Activated CD4-positive, alpha-beta memory T cell treated with anti-CD3 and anti-CD28 coated beads, Interleukin-2, amount 10 ng/mL, durations not matched to agents 7 days and 5 days (primary cell): Measurements from ENCODE around the gene KCNMA1. TPM values are rescaled to one million over a fixed set of nuclear protein-coding genes. Genes with fewer than 3 reads are reported as not detected.

Experiments
- CTCF ChIA-PET: fragments of 350-600 bp; sonication (Branson Sonifier 250); formaldehyde crosslinking; loops from one replicate; lab custom pipeline; 2021; ENCODE audit warnings: antibody characterized with exemption, inconsistent platforms; lab: Charles Lee
- POLR2A ChIA-PET: fragments of 350-600 bp; sonication (Branson Sonifier 250); formaldehyde crosslinking; loops from one replicate; lab custom pipeline; 2021; ENCODE audit warnings: antibody characterized with exemption; lab: Charles Lee
- DNase-seq: peaks from one replicate; pipeline ENCODE4 v3.0.0-alpha.2; 2020
- H3K27ac Mint-ChIP-seq: one replicate; pipeline ENCODE4 v1.8.0; 2021; ENCODE audit warnings: mild to moderate bottlenecking, mixed read lengths
- H3K27me3 Mint-ChIP-seq: one replicate; pipeline ENCODE4 v1.8.0; 2021; ENCODE audit warnings: mixed read lengths
- H3K36me3 Mint-ChIP-seq: one replicate; pipeline ENCODE4 v1.8.0; 2021; ENCODE audit warnings: low read depth, mixed read lengths
- H3K4me1 Mint-ChIP-seq: one replicate; pipeline ENCODE4 v1.8.0; 2021; ENCODE audit warnings: mixed read lengths
- H3K4me3 Mint-ChIP-seq: one replicate; pipeline ENCODE4 v1.8.0; 2021; ENCODE audit warnings: mild to moderate bottlenecking, mixed read lengths
- H3K9me3 Mint-ChIP-seq: one replicate; pipeline ENCODE4 v1.8.0; 2021; ENCODE audit warnings: mixed read lengths
- total RNA-seq, 2 experiments: library from RNA; stranded (reverse); gene quantifications; one replicate each; pipeline ENCODE4 v1.2.3, GENCODE V29; 2021

KCNMA1 gene
- total RNA-seq, 2 experiments from 2014 or later = 0.25 to 0.38 TPM

- DNase-seq = no peak
- POLR2A ChIA-PET = no interaction called here
- Mint-ChIP-seq H3K4me3 (no peak overlapping the region), H3K36me3 (no peaks in the 10 kb centered on the region), H3K4me1 (no peaks in the 10 kb centered on the region), H3K9me3 (no peaks in the 10 kb centered on the region), H3K27me3 (no peaks in the 10 kb centered on the region), H3K27ac (no peak overlapping the region)
- CTCF ChIA-PET = no interaction called here
These were observed 755.4 kb downstream of the KCNMA1 start for GRCh38 chr10:76882245-76882644.

GRCh38 chr10:76881477-76882220 lies 756.0 kb downstream of the KCNMA1 start:
- Mint-ChIP-seq H3K4me3 (no peak overlapping the region), H3K36me3 (no peaks in the 10 kb centered on the region), H3K4me1 (no peaks in the 10 kb centered on the region), H3K9me3 (no peaks in the 10 kb centered on the region), H3K27ac (no peak overlapping the region), H3K27me3 (no peaks in the 10 kb centered on the region)
- DNase-seq = no peak
- ChIA-PET POLR2A (no interaction called here), CTCF (no interaction called here)

GRCh38 chr10:76880931-76881330 lies 756.7 kb downstream of the KCNMA1 start:
- Mint-ChIP-seq H3K36me3 (no peaks in the 10 kb centered on the region), H3K4me1 (no peaks in the 10 kb centered on the region), H3K4me3 (no peak overlapping the region), H3K9me3 (no peaks in the 10 kb centered on the region), H3K27me3 (no peaks in the 10 kb centered on the region), H3K27ac (no peak overlapping the region)
- DNase-seq = no peak
- CTCF ChIA-PET = no interaction called here
- POLR2A ChIA-PET = no interaction called here

GRCh38 chr10:76879116-76879913 lies 758.3 kb downstream of the KCNMA1 start:
- DNase-seq = no peak
- Mint-ChIP-seq H3K27me3 (no peaks in the 10 kb centered on the region), H3K27ac (no peak overlapping the region), H3K4me1 (no peaks in the 10 kb centered on the region), H3K36me3 (no peaks in the 10 kb centered on the region), H3K9me3 (no peaks in the 10 kb centered on the region), H3K4me3 (no peak overlapping the region)
- CTCF ChIA-PET = no interaction called here
- POLR2A ChIA-PET = no interaction called here

GRCh38 chr10:76878514-76878913 lies 759.1 kb downstream of the KCNMA1 start:
- Mint-ChIP-seq H3K4me1 (no peaks in the 10 kb centered on the region), H3K9me3 (no peaks in the 10 kb centered on the region), H3K36me3 (no peaks in the 10 kb centered on the region), H3K27ac (no peak overlapping the region), H3K27me3 (no peaks in the 10 kb centered on the region), H3K4me3 (no peak overlapping the region)
- CTCF ChIA-PET = no interaction called here
- no peak for DNase-seq
- POLR2A ChIA-PET = no interaction called here

- ChIA-PET CTCF (no interaction called here), POLR2A (no interaction called here)
- DNase-seq = no peak
- Mint-ChIP-seq H3K36me3 (no peaks in the 10 kb centered on the region), H3K27ac (no peak overlapping the region), H3K4me3 (no peak overlapping the region), H3K4me1 (no peaks in the 10 kb centered on the region), H3K9me3 (peaks cover 3% of the 10 kb centered on the region), H3K27me3 (no peaks in the 10 kb centered on the region)
These were observed 762.7 kb downstream of the KCNMA1 start for GRCh38 chr10:76874896-76875295.

- Mint-ChIP-seq H3K4me3 (no peak overlapping the region), H3K36me3 (no peaks in the 10 kb centered on the region), H3K9me3 (peaks cover 9% of the 10 kb centered on the region), H3K27me3 (no peaks in the 10 kb centered on the region), H3K4me1 (no peaks in the 10 kb centered on the region), H3K27ac (no peak overlapping the region)
- ChIA-PET CTCF (no interaction called here), POLR2A (no interaction called here)
- no peak for DNase-seq
These were observed 763.4 kb downstream of the KCNMA1 start for GRCh38 chr10:76874176-76874575.

GRCh38 chr10:76871697-76872295 lies 765.8 kb downstream of the KCNMA1 start:
- no peak overlapping the region for H3K27ac Mint-ChIP-seq
- no peaks in the 10 kb centered on the region for H3K4me1 Mint-ChIP-seq
- H3K27me3 Mint-ChIP-seq = no peaks in the 10 kb centered on the region
- no peak overlapping the region for H3K4me3 Mint-ChIP-seq
- H3K9me3 Mint-ChIP-seq = peaks cover 10% of the 10 kb centered on the region
- ChIA-PET POLR2A (no interaction called here), CTCF (no interaction called here)
- H3K36me3 Mint-ChIP-seq = no peaks in the 10 kb centered on the region
- no peak for DNase-seq

GRCh38 chr10:76869931-76870330 lies 767.7 kb downstream of the KCNMA1 start:
- Mint-ChIP-seq H3K9me3 (peaks cover 10% of the 10 kb centered on the region), H3K27ac (no peak overlapping the region), H3K27me3 (no peaks in the 10 kb centered on the region), H3K36me3 (no peaks in the 10 kb centered on the region), H3K4me1 (no peaks in the 10 kb centered on the region), H3K4me3 (no peak overlapping the region)
- ChIA-PET CTCF (no interaction called here), POLR2A (no interaction called here)
- no peak for DNase-seq

GRCh38 chr10:76868098-76868977 lies 769.3 kb downstream of the KCNMA1 start:
- Mint-ChIP-seq H3K27me3 (no peaks in the 10 kb centered on the region), H3K4me3 (no peak overlapping the region), H3K4me1 (no peaks in the 10 kb centered on the region), H3K27ac (no peak overlapping the region), H3K36me3 (no peaks in the 10 kb centered on the region), H3K9me3 (peaks cover 10% of the 10 kb centered on the region)
- DNase-seq = no peak
- POLR2A ChIA-PET = no interaction called here
- CTCF ChIA-PET = no interaction called here

- Mint-ChIP-seq H3K36me3 (no peaks in the 10 kb centered on the region), H3K4me1 (no peaks in the 10 kb centered on the region), H3K9me3 (peaks cover 7% of the 10 kb centered on the region), H3K27ac (no peak overlapping the region), H3K27me3 (no peaks in the 10 kb centered on the region), H3K4me3 (no peak overlapping the region)
- CTCF ChIA-PET = no interaction called here
- POLR2A ChIA-PET = no interaction called here
- no peak for DNase-seq
These were observed 770.6 kb downstream of the KCNMA1 start for GRCh38 chr10:76866841-76867586.

- Mint-ChIP-seq H3K27me3 (no peaks in the 10 kb centered on the region), H3K4me3 (no peak overlapping the region), H3K9me3 (peaks cover 7% of the 10 kb centered on the region), H3K36me3 (no peaks in the 10 kb centered on the region), H3K4me1 (no peaks in the 10 kb centered on the region), H3K27ac (no peak overlapping the region)
- CTCF ChIA-PET = no interaction called here
- no peak for DNase-seq
- POLR2A ChIA-PET = no interaction called here
These were observed 772.7 kb downstream of the KCNMA1 start for GRCh38 chr10:76864922-76865321.
